Thyroid gland (tissue), 4 donors: ENCODE measurements around the gene TEKT2.

ENCODE experiments used
- POLR2A ChIP-seq, 2 donors: fragments of 450-650 bp; IDR thresholded peaks; one replicate each; pipeline ENCODE4 v1.6.1; 2017; ENCODE audit warnings: antibody characterized with exemption in 2 of 2, mild to moderate bottlenecking in 2 of 2, moderate library complexity in 1 of 2
- TF ChIP-seq, protein P1 (sequence below), 6 experiments: fragments of 200-600 bp in 3 of 6; fragments of 450-650 bp in 3 of 6; sonication (generic) in 3 of 6; IDR thresholded peaks; one replicate each; pipeline ENCODE4 v1.5.1; 2016 to 2019; ENCODE audit warnings: antibody characterized with exemption in 6 of 6, mild to moderate bottlenecking in 2 of 6, inconsistent platforms in 1 of 6, moderate library complexity in 1 of 6

DNA sequence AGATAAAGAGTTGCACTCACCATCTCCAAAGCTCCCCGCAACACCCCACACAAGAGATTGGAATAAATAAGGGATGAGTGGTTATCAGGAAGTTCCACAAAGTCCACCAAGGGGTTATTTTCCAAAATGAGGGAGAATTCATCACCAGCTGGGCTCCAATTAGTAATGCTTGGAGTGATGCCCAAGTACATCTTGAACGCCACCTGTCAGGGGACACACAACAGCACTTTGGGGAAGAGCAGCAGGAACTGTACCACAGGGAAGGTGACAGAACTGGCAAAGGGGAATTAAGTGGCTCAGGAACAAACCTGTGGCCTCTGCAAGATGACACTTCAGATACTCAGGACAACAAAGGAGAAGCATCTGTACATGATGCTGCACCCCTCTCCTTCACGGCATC is 53.9 kb downstream of the TEKT2 start:
- TF ChIP-seq, protein P1, sequence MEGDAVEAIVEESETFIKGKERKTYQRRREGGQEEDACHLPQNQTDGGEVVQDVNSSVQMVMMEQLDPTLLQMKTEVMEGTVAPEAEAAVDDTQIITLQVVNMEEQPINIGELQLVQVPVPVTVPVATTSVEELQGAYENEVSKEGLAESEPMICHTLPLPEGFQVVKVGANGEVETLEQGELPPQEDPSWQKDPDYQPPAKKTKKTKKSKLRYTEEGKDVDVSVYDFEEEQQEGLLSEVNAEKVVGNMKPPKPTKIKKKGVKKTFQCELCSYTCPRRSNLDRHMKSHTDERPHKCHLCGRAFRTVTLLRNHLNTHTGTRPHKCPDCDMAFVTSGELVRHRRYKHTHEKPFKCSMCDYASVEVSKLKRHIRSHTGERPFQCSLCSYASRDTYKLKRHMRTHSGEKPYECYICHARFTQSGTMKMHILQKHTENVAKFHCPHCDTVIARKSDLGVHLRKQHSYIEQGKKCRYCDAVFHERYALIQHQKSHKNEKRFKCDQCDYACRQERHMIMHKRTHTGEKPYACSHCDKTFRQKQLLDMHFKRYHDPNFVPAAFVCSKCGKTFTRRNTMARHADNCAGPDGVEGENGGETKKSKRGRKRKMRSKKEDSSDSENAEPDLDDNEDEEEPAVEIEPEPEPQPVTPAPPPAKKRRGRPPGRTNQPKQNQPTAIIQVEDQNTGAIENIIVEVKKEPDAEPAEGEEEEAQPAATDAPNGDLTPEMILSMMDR (IDR thresholded peaks at IDR 0.05), result no peak
- no peak for TF ChIP-seq POLR2A (IDR thresholded peaks at IDR 0.05)
